K562 (cell line): Measurements from ENCODE around the gene MAN1A1. TPM values are rescaled to one million over a fixed set of nuclear protein-coding genes. Genes with fewer than 3 reads are reported as not detected.

Source experiments
- CBFA2T3 ChIP-seq: fragments of 450-650 bp; IDR thresholded peaks from 2 replicates; pipeline ENCODE4 v1.6.1; 2017
- CBFB ChIP-seq: sonication (generic); formaldehyde crosslinking; IDR thresholded peaks from 2 replicates; pipeline ENCODE4 v1.4.0; 2020; ENCODE audit warnings: mild to moderate bottlenecking, missing genetic modification reagents
- CEBPG ChIP-seq, 3 experiments: fragments of 200-800 bp in 1 of 3; sonication (Bioruptor generic) in 1 of 3; sonication (generic) in 1 of 3; formaldehyde crosslinking in 1 of 3; IDR thresholded peaks in 2 of 3; conservative IDR thresholded peaks in 1 of 3; 2 replicates each; pipeline versions ENCODE4 v1.6.1 to v1.8.0; 2016 to 2022; ENCODE audit warnings: missing compliant biosample characterization in 2 of 3, missing genetic modification characterization in 2 of 3, mild to moderate bottlenecking in 1 of 3, missing genetic modification reagents in 1 of 3
- CGGBP1 ChIP-seq: fragments of 250-450 bp; sonication (Bioruptor Pico); IDR thresholded peaks from 2 replicates; pipeline ENCODE4 v1.9.0; 2021; ENCODE audit warnings: mild to moderate bottlenecking
- E2F6 ChIP-seq, 2 experiments: IDR thresholded peaks; 2 replicates each; pipeline ENCODE4 v1.6.1; 2011; ENCODE audit warnings: borderline replicate concordance in 1 of 2, control low read depth in 1 of 2, low read depth in 1 of 2, low read length in 1 of 2, mild to moderate bottlenecking in 1 of 2, mixed read lengths in 1 of 2, moderate library complexity in 1 of 2; ENCODE audit not compliant: insufficient read depth in 1 of 2, insufficient read length in 1 of 2, poor library complexity in 1 of 2, severe bottlenecking in 1 of 2; ENCODE audit errors: extremely low read depth in 1 of 2
- FOXK1 ChIP-seq: sonication (generic); formaldehyde crosslinking; IDR thresholded peaks from 2 replicates; pipeline ENCODE4 v1.8.0; 2022; ENCODE audit warnings: missing genetic modification reagents, mild to moderate bottlenecking, borderline replicate concordance
- HMG20A ChIP-seq: fragments of 450-650 bp; formaldehyde crosslinking; conservative IDR thresholded peaks from 2 replicates; pipeline ENCODE4 v1.4.0; 2020; ENCODE audit warnings: mild to moderate bottlenecking, mixed read lengths
- JUND ChIP-seq, 2 experiments: IDR thresholded peaks; 2 replicates in 1 of 2; 3 replicates in 1 of 2; pipeline ENCODE4 v1.6.1; 2011; ENCODE audit warnings: borderline replicate concordance in 2 of 2, low read depth in 2 of 2, low read length in 2 of 2, improper control_type of control experiment in 1 of 2, missing biosample characterization in 1 of 2, missing genetic modification characterization in 1 of 2, missing genetic modification reagents in 1 of 2
- LEF1 ChIP-seq: fragments of 450-650 bp; IDR thresholded peaks from 2 replicates; pipeline ENCODE4 v1.6.1; 2016; ENCODE audit warnings: mild to moderate bottlenecking
- MEF2D ChIP-seq: conservative IDR thresholded peaks from 2 replicates; pipeline ENCODE4 v1.6.1; 2016; ENCODE audit warnings: low read depth, missing genetic modification characterization, missing compliant biosample characterization
- MTA1 ChIP-seq: fragments of 450-650 bp; IDR thresholded peaks from 2 replicates; pipeline ENCODE4 v1.6.1; 2017; ENCODE audit warnings: borderline replicate concordance
- MXD1 ChIP-seq: fragments of 250-450 bp; sonication (Bioruptor Pico); IDR thresholded peaks from 2 replicates; pipeline ENCODE4 v1.8.0; 2021; ENCODE audit warnings: borderline replicate concordance, mild to moderate bottlenecking, moderate library complexity; ENCODE audit not compliant: poor library complexity, severe bottlenecking
- YY1 ChIP-seq, 3 experiments: IDR thresholded peaks; 2 replicates each; pipeline ENCODE4 v1.6.1; 2011; ENCODE audit warnings: low read length in 2 of 3, mild to moderate bottlenecking in 2 of 3, moderate library complexity in 2 of 3, borderline replicate concordance in 1 of 3, control low read depth in 1 of 3, low read depth in 1 of 3; ENCODE audit not compliant: insufficient read depth in 3 of 3, insufficient replicate concordance in 2 of 3, control insufficient read depth in 1 of 3, insufficient read length in 1 of 3; ENCODE audit errors: extremely low read depth in 1 of 3
- ZBED1 ChIP-seq: IDR thresholded peaks from 2 replicates; pipeline ENCODE4 v1.6.1; 2014
- ZBTB5 ChIP-seq: fragments of 450-650 bp; IDR thresholded peaks from 2 replicates; pipeline ENCODE4 v1.6.1; 2017; ENCODE audit warnings: antibody characterized with exemption
- ZNF197 ChIP-seq: fragments of 200-800 bp; sonication (Bioruptor generic); IDR thresholded peaks from 2 replicates; pipeline ENCODE4 v1.6.1; 2016; ENCODE audit warnings: low read depth, missing genetic modification characterization, missing compliant biosample characterization
- ZNF395 ChIP-seq: fragments of 200-800 bp; sonication (Bioruptor generic); IDR thresholded peaks from 2 replicates; pipeline ENCODE4 v1.6.1; 2017; ENCODE audit warnings: missing genetic modification characterization, missing compliant biosample characterization
- ZNF551 ChIP-seq: fragments of 250-450 bp; sonication (Bioruptor Pico); IDR thresholded peaks from 2 replicates; pipeline ENCODE4 v1.5.0; 2021; ENCODE audit warnings: mild to moderate bottlenecking, moderate library complexity
- ZNF695 ChIP-seq: fragments of 450-650 bp; formaldehyde crosslinking; IDR thresholded peaks from 2 replicates; pipeline ENCODE4 v1.4.0; 2020; ENCODE audit warnings: mild to moderate bottlenecking, moderate library complexity
- polyA plus RNA-seq, 8 experiments: library from polyadenylated mRNA; depleted of rRNA in 4 of 8; stranded (reverse) in 5 of 8; unstranded in 3 of 8; fragments of >200 nt; fragmentation: Nextera tagmentation in 2 of 8; fragmentation: Illumina TruSeq in 1 of 8; extraction: Ambion mirVana in 2 of 8; extraction: Trizol in 1 of 8; gene quantifications; 2 replicates each; pipeline versions ENCODE4 v1.2.1 to v1.2.3, GENCODE V29; 2011 to 2014; ENCODE audit warnings: inconsistent platforms in 1 of 8, missing spikeins in 1 of 8
- total RNA-seq, 7 experiments: library from RNA; depleted of rRNA in 6 of 7; stranded (reverse); fragments of >200 nt in 6 of 7; fragmentation: Illumina TruSeq in 2 of 7; extraction: Trizol in 2 of 7; gene quantifications; 2 replicates each; pipeline versions ENCODE4 v1.2.1 to v1.2.3, GENCODE V29; 2011 to 2021; ENCODE audit warnings: low replicate concordance in 1 of 7

Gene MAN1A1
- total and polyA plus RNA-seq, 9 of the 15 experiments (the other 6 are each of a cell fraction or from before 2014, with no cell fraction given) = 24.5 to 78.4 (median 59.7) TPM

- TF ChIP-seq ZBTB5 (no peak), FOXK1 (no peak), CBFB (no peak), MEF2D (tag) (peak; percentile 71; the same call in 1 of the 2 replicates), MTA1 (peak; percentile 82; the same call in 1 of the 2 replicates), ZNF197 (no peak), CGGBP1 (CRISPR knock-in tag) (no peak), ZNF551 (no peak), JUND (IDR thresholded peaks at IDR 0.05; ENCODE audit: borderline replicate concordance, low read depth, low read length) (peak; percentile 99), JUND (tag; IDR thresholded peaks at IDR 0.05; ENCODE audit: borderline replicate concordance, low read depth, low read length) (peak; percentile 100), ZNF695 (CRISPR knock-in tag) (no peak), LEF1 (peak; percentile 56; the same call in 1 of the 2 replicates), YY1 (IDR thresholded peaks at IDR 0.05; ENCODE audit: borderline replicate concordance in 1 of 3, control insufficient read depth in 1 of 3, extremely low read depth in 1 of 3, insufficient read depth in 3 of 3, insufficient read length in 1 of 3, insufficient replicate concordance in 2 of 3, low read depth in 1 of 3, low read length in 2 of 3) (no peak), CBFA2T3 (peak; percentile 60), HMG20A (CRISPR knock-in tag) (no peak), ZNF395 (peak; percentile 68), ZBED1 (no peak), E2F6 (IDR thresholded peaks at IDR 0.05; ENCODE audit: borderline replicate concordance in 1 of 2, extremely low read depth in 1 of 2, insufficient read depth in 1 of 2, insufficient read length in 1 of 2, low read depth in 1 of 2, low read length in 1 of 2, poor library complexity in 1 of 2, severe bottlenecking in 1 of 2) (no peak), CEBPG (CRISPR knock-in tag; IDR thresholded peaks at IDR 0.05) (peak; percentile 96), CEBPG (tag; conservative IDR thresholded peaks at IDR 0.05 in 1 of 2, IDR thresholded peaks at IDR 0.05 in 1 of 2) (peak; percentile 98 to 99), MXD1 (CRISPR knock-in tag) (no peak)
Measured at GRCh38 chr6:119308048-119308570, 41.5 kb downstream of the MAN1A1 start (continued).
